GM18519 (cell line): ENCODE data around the gene NCOR2.

Experiments
- ATAC-seq: cut with Tn5 transposase; IDR thresholded peaks from one replicate; pipeline ENCODE4 v1.9.1; 2021; ENCODE audit warnings: mild to moderate bottlenecking, moderate library complexity; ENCODE audit not compliant: unreplicated experiment, low FRiP score

The NCOR2 gene

GRCh38 chr12:124578445-124578844, 11.0 kb upstream of the NCOR2 start:
- no peak for ATAC-seq

GRCh38 chr12:124577986-124578385, 10.6 kb upstream of the NCOR2 start:
- no peak for ATAC-seq

- no peak for ATAC-seq
Observed at GRCh38 chr12:124577374-124577773, 10.0 kb upstream of the NCOR2 start.

- ATAC-seq, result no peak
Observed at GRCh38 chr12:124576061-124576650, 8.7 kb upstream of the NCOR2 start.

GRCh38 chr12:124573839-124574786, 6.7 kb upstream of the NCOR2 start:
- no peak for ATAC-seq

GRCh38 chr12:124571556-124571955, 4.1 kb upstream of the NCOR2 start:
- ATAC-seq, result no peak

GRCh38 chr12:124570810-124571209, 3.4 kb upstream of the NCOR2 start:
- no peak for ATAC-seq

GRCh38 chr12:124569375-124570148, 2.1 kb upstream of the NCOR2 start:
- ATAC-seq, result no peak

- ATAC-seq, result no peak
Observed at GRCh38 chr12:124568431-124569374, 1.3 kb upstream of the NCOR2 start.

GRCh38 chr12:124567673-124568373, 411 bp upstream of the NCOR2 start:
- peak; percentile 27 for ATAC-seq

GRCh38 chr12:124566161-124566996, 1.0 kb downstream of the NCOR2 start:
- ATAC-seq, result peak; percentile 4

GRCh38 chr12:124565656-124566160, 1.7 kb downstream of the NCOR2 start:
- ATAC-seq, result no peak

GRCh38 chr12:124564971-124565491, 2.4 kb downstream of the NCOR2 start:
- no peak for ATAC-seq

GRCh38 chr12:124564232-124564958, 3.0 kb downstream of the NCOR2 start:
- no peak for ATAC-seq

- ATAC-seq, result no peak
Observed at GRCh38 chr12:124563809-124564208, 3.6 kb downstream of the NCOR2 start.

- ATAC-seq, result no peak
Observed at GRCh38 chr12:124563401-124563800, 4.0 kb downstream of the NCOR2 start.

- no peak for ATAC-seq
Observed at GRCh38 chr12:124562796-124563181, 4.6 kb downstream of the NCOR2 start.
